Gastrocnemius medialis (tissue), 4 donors: ENCODE results near the gene FCHSD2.
"Not testable (repeated sequence)": the region's sequence is repeated elsewhere in the genome, so short reads cannot be mapped to it uniquely, and the experiment has no call there.

ENCODE experiments used
- CTCF ChIP-seq, 5 experiments: fragments of 450-650 bp in 3 of 5; fragments of 200-600 bp in 2 of 5; sonication (generic) in 2 of 5; IDR thresholded peaks in 4 of 5; conservative IDR thresholded peaks in 1 of 5; 1 replicate in 4 of 5; 2 replicates in 1 of 5; pipeline ENCODE4 v1.5.1; 2016 to 2019; ENCODE audit warnings: antibody characterized with exemption in 5 of 5, mild to moderate bottlenecking in 3 of 5, moderate library complexity in 3 of 5
- POLR2A ChIP-seq, 2 donors: fragments of 450-650 bp; IDR thresholded peaks; one replicate each; pipeline ENCODE4 v1.6.1; 2017; ENCODE audit warnings: antibody characterized with exemption in 2 of 2, mild to moderate bottlenecking in 2 of 2, moderate library complexity in 2 of 2

GRCh38 chr11:73132349-73132748 lies 9.8 kb downstream of the FCHSD2 start:
- not testable (repeated sequence) for TF ChIP-seq CTCF (IDR thresholded peaks at IDR 0.05 in 4 of 5, conservative IDR thresholded peaks at IDR 0.05 in 1 of 5); POLR2A (IDR thresholded peaks at IDR 0.05)
